ENCODE measurements around the gene SGPP2. TPM values are rescaled to one million over a fixed set of nuclear protein-coding genes. Genes with fewer than 3 reads are reported as not detected.

SGPP2 gene
- total and polyA plus RNA-seq, 10 donors: 0.13 to 3.1 (median 1.9) TPM

GRCh38 chr2:222547083-222547482 lies 122.7 kb downstream of the SGPP2 start:
- no peak overlapping the region for H3K27ac ChIP-seq
- no peak for DNase-seq
- TF ChIP-seq POLR2AphosphoS5 (IDR thresholded peaks at IDR 0.05) (no peak), CTCF (IDR thresholded peaks at IDR 0.05 in 8 of 11, conservative IDR thresholded peaks at IDR 0.05 in 3 of 11) (no peak), POLR2A (IDR thresholded peaks at IDR 0.05) (no peak)
- intact Hi-C loops (cut with DNase I; ENCODE audit: low total_unique reads): no loop called here
- H3K9me3 ChIP-seq: no peaks in the 10 kb centered on the region
- no peaks in the 10 kb centered on the region for H3K36me3 ChIP-seq
- H3K4me3 ChIP-seq: no peak overlapping the region
- H3K4me1 ChIP-seq: no peaks in the 10 kb centered on the region
- H3K27me3 ChIP-seq (replicated peaks in 1 of 7): no peaks in the 10 kb centered on the region
- WGBS, 5 donors: 85 to 92% (median 88%) methylated on average over 5 of the region's 5 CpGs

GRCh38 chr2:222548992-222549391 lies 124.6 kb downstream of the SGPP2 start:
- Histone ChIP-seq H3K4me3 (no peak overlapping the region), H3K27me3 (replicated peaks in 1 of 7) (peaks cover 0 to 8% (median 0%) of the 10 kb centered on the region in 7 donors), H3K27ac (no peak overlapping the region), H3K4me1 (no peaks in the 10 kb centered on the region), H3K9me3 (no peaks in the 10 kb centered on the region), H3K36me3 (no peaks in the 10 kb centered on the region)
- DNase-seq: no peak
- 70 to 84% (median 78%) methylated on average over 3 of the region's 3 CpGs for WGBS, 5 donors
- no peak for TF ChIP-seq POLR2A (IDR thresholded peaks at IDR 0.05)
- no peak for TF ChIP-seq CTCF (IDR thresholded peaks at IDR 0.05 in 8 of 11, conservative IDR thresholded peaks at IDR 0.05 in 3 of 11)
- no peak for TF ChIP-seq POLR2AphosphoS5 (IDR thresholded peaks at IDR 0.05)
- intact Hi-C loops (cut with DNase I; ENCODE audit: low total_unique reads): no loop called here

DNA sequence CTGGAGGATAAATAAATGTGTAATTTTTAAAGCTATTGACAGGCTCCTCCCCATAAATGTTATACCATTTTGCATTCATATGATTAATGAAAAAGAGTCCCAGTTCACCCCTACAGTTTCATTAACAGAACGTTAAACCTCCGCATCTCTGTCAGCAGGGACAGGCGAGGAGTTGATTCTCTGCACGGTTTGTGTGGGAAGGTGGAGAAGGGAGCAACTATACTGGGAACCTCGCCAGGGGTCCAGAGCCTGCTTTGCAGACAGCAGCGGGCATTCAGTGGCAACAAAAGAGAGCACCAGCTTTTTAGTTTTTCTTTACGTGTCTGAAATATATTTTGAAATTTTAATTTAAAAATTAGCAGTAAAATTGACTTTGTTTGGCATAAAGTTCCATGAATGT lies 130.2 kb downstream of the SGPP2 start:
- Histone ChIP-seq H3K36me3 (no peaks in the 10 kb centered on the region), H3K27me3 (replicated peaks in 1 of 7) (peaks cover 0 to 21% (median 0%) of the 10 kb centered on the region in 7 donors), H3K4me3 (no peak overlapping the region), H3K9me3 (no peaks in the 10 kb centered on the region), H3K4me1 (no peaks in the 10 kb centered on the region), H3K27ac (no peak overlapping the region)
- WGBS, 5 donors: 54 to 65% (median 60%) methylated on average over 7 of the region's 7 CpGs
- TF ChIP-seq POLR2A (IDR thresholded peaks at IDR 0.05): no peak
- no peak for TF ChIP-seq POLR2AphosphoS5 (IDR thresholded peaks at IDR 0.05)
- no peak for TF ChIP-seq CTCF (IDR thresholded peaks at IDR 0.05 in 8 of 11, conservative IDR thresholded peaks at IDR 0.05 in 3 of 11)
- DNase-seq: no peak
- intact Hi-C loops (cut with DNase I; ENCODE audit: low total_unique reads): no loop called here

DNA sequence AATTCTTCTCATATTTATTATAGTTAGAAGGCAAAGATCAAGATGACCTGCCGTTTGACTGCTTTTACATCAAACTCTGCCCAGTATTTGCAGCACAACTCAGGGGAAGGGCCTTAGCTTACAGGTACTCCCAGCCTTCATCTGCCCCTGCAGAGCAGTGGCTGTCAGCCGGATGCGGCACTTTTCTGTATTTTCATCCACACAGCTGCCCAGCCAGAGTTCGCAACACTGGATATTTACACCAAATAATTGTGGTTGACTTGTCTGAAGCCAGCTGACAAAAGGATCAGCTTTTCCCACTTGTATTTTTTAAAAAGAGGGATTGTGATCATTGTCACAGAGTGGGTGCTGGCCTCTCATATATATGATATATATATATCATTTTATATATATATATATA lies 136.8 kb downstream of the SGPP2 start:
- no peak overlapping the region for H3K27ac ChIP-seq
- H3K36me3 ChIP-seq: peaks cover 0 to 7% (median 0%) of the 10 kb centered on the region in 6 donors
- H3K9me3 ChIP-seq: no peaks in the 10 kb centered on the region
- no peak for DNase-seq
- TF ChIP-seq POLR2A (IDR thresholded peaks at IDR 0.05): no peak
- TF ChIP-seq POLR2AphosphoS5 (IDR thresholded peaks at IDR 0.05): no peak
- no peak for TF ChIP-seq CTCF (IDR thresholded peaks at IDR 0.05 in 8 of 11, conservative IDR thresholded peaks at IDR 0.05 in 3 of 11)
- H3K27me3 ChIP-seq (replicated peaks in 1 of 7): peaks cover 0 to 2% (median 0%) of the 10 kb centered on the region in 7 donors
- intact Hi-C loops (cut with DNase I; ENCODE audit: low total_unique reads): no loop called here
- WGBS, 5 donors: 87 to 97% (median 94%) methylated on average over 4 of the region's 4 CpGs
- H3K4me3 ChIP-seq: no peak overlapping the region
- no peaks in the 10 kb centered on the region for H3K4me1 ChIP-seq
